HepG2 (cell line): ENCODE measurements around the gene NRL. TPM values are rescaled to one million over a fixed set of nuclear protein-coding genes. Genes with fewer than 3 reads are reported as not detected.

Source experiments
- ADNP ChIP-seq: sonication (generic); formaldehyde crosslinking; IDR thresholded peaks from 2 replicates; pipeline ENCODE4 v1.4.0; 2020; ENCODE audit warnings: missing genetic modification reagents
- ARNT2 ChIP-seq: sonication (generic); formaldehyde crosslinking; IDR thresholded peaks from 2 replicates; pipeline ENCODE4 v1.8.0; 2022; ENCODE audit warnings: mild to moderate bottlenecking, low read depth, missing genetic modification reagents, moderate library complexity
- ETV6 ChIP-seq: sonication (generic); formaldehyde crosslinking; conservative IDR thresholded peaks from 2 replicates; pipeline ENCODE4 v1.4.0; 2020; ENCODE audit warnings: missing genetic modification reagents
- FOXA3 ChIP-seq: IDR thresholded peaks from 2 replicates; pipeline ENCODE4 v1.6.1; 2016; ENCODE audit warnings: missing genetic modification reagents, missing compliant biosample characterization
- GABPB1 ChIP-seq: IDR thresholded peaks from 2 replicates; pipeline ENCODE4 v1.6.1; 2016; ENCODE audit warnings: mild to moderate bottlenecking, missing genetic modification reagents, moderate library complexity, missing compliant biosample characterization
- GATAD1 ChIP-seq: IDR thresholded peaks from 2 replicates; pipeline ENCODE4 v1.6.1; 2016; ENCODE audit warnings: missing genetic modification reagents, missing compliant biosample characterization
- GZF1 ChIP-seq: sonication (generic); formaldehyde crosslinking; IDR thresholded peaks from 2 replicates; pipeline ENCODE4 v1.5.1; 2020; ENCODE audit warnings: mild to moderate bottlenecking, missing genetic modification reagents
- KDM5B ChIP-seq: sonication (generic); formaldehyde crosslinking; IDR thresholded peaks from 2 replicates; pipeline ENCODE4 v1.4.0; 2020; ENCODE audit warnings: missing genetic modification reagents, mild to moderate bottlenecking, borderline replicate concordance
- MEIS1 ChIP-seq: sonication (generic); formaldehyde crosslinking; IDR thresholded peaks from 2 replicates; pipeline ENCODE4 v1.9.0; 2021; ENCODE audit warnings: mild to moderate bottlenecking, missing genetic modification reagents, moderate library complexity, borderline replicate concordance
- MLLT10 ChIP-seq: sonication (generic); formaldehyde crosslinking; IDR thresholded peaks from 2 replicates; pipeline ENCODE4 v1.4.0; 2020; ENCODE audit warnings: missing genetic modification reagents
- MTF1 ChIP-seq: sonication (generic); formaldehyde crosslinking; IDR thresholded peaks from 2 replicates; pipeline ENCODE4 v1.5.0; 2020; ENCODE audit warnings: missing genetic modification reagents
- NRL ChIP-seq: sonication (generic); formaldehyde crosslinking; IDR thresholded peaks from 2 replicates; pipeline ENCODE4 v1.5.0; 2020; ENCODE audit warnings: missing genetic modification reagents, mild to moderate bottlenecking, moderate library complexity, borderline replicate concordance
- SETDB1 ChIP-seq: sonication (generic); formaldehyde crosslinking; IDR thresholded peaks from 2 replicates; pipeline ENCODE4 v1.5.1; 2020; ENCODE audit warnings: missing genetic modification reagents, mild to moderate bottlenecking, borderline replicate concordance
- SYNCRIP ChIP-seq: fragments of 200-400 bp; formaldehyde crosslinking; IDR thresholded peaks from 2 replicates; pipeline ENCODE4 v1.6.1; 2018; ENCODE audit warnings: mild to moderate bottlenecking, low read depth, low read length; ENCODE audit not compliant: insufficient read depth
- TFAP4 ChIP-seq: sonication (generic); IDR thresholded peaks from 2 replicates; pipeline ENCODE4 v1.6.1; 2016; ENCODE audit warnings: low read depth, borderline replicate concordance
- ZBTB3 ChIP-seq: sonication (generic); formaldehyde crosslinking; IDR thresholded peaks from 2 replicates; pipeline ENCODE4 v1.4.0; 2020; ENCODE audit warnings: low read depth, mild to moderate bottlenecking, moderate library complexity, missing genetic modification reagents, borderline replicate concordance
- ZGPAT ChIP-seq: IDR thresholded peaks from 2 replicates; pipeline ENCODE4 v1.6.1; 2016; ENCODE audit warnings: mild to moderate bottlenecking
- ZNF160 ChIP-seq: sonication (generic); formaldehyde crosslinking; IDR thresholded peaks from 2 replicates; pipeline ENCODE4 v1.8.0; 2022; ENCODE audit warnings: mild to moderate bottlenecking, inconsistent platforms, missing genetic modification reagents
- ZNF207 ChIP-seq: fragments of 450-650 bp; IDR thresholded peaks from 2 replicates; pipeline ENCODE4 v1.6.1; 2016; ENCODE audit warnings: antibody characterized with exemption, borderline replicate concordance
- ZNF329 ChIP-seq: sonication (generic); formaldehyde crosslinking; IDR thresholded peaks from 2 replicates; pipeline ENCODE4 v1.9.0; 2021; ENCODE audit warnings: low read depth, mild to moderate bottlenecking, missing genetic modification reagents
- ZSCAN31 ChIP-seq: sonication (generic); formaldehyde crosslinking; IDR thresholded peaks from 2 replicates; pipeline ENCODE4 v1.5.0; 2020; ENCODE audit warnings: low read depth, mild to moderate bottlenecking, missing genetic modification reagents
- polyA plus RNA-seq, 8 experiments: library from polyadenylated mRNA; depleted of rRNA in 3 of 8; stranded (reverse) in 7 of 8; unstranded in 1 of 8; fragments of >200 nt; fragmentation: Illumina TruSeq in 4 of 8; extraction: Trizol in 4 of 8; gene quantifications; 2 replicates each; pipeline versions ENCODE4 v1.2.1 to v1.2.3, GENCODE V29; 2011 to 2016; ENCODE audit warnings: low read depth in 4 of 8, missing spikeins in 1 of 8, mixed read lengths in 1 of 8; ENCODE audit not compliant: insufficient read depth in 1 of 8
- total RNA-seq, 5 experiments: library from RNA; depleted of rRNA; stranded (reverse); fragments of >200 nt; fragmentation: Illumina TruSeq; extraction: Trizol; gene quantifications; 2 replicates each; pipeline ENCODE4 v1.2.3, GENCODE V29; 2016; ENCODE audit warnings: low read depth in 1 of 5

Gene NRL
- total and polyA plus RNA-seq, 2 of the 13 experiments (the other 11 are each of a cell fraction or from before 2014, with no cell fraction given) = 2.5 to 4.7 TPM

- TF ChIP-seq ZNF329 (CRISPR knock-in tag) (peak; percentile 26; the same call in 1 of the 2 replicates), TFAP4 (peak; percentile 19; the same call in 1 of the 2 replicates), ADNP (CRISPR knock-in tag) (no peak), FOXA3 (CRISPR knock-in tag) (peak; percentile 94), ZNF207 (no peak), ETV6 (CRISPR knock-in tag) (peak; percentile 87), ZNF160 (CRISPR knock-in tag) (peak; percentile 95), ZBTB3 (CRISPR knock-in tag) (peak; percentile 87; the same call in 1 of the 2 replicates), MTF1 (CRISPR knock-in tag) (peak; percentile 42; the same call in 1 of the 2 replicates), ARNT2 (CRISPR knock-in tag) (peak; percentile 88), MEIS1 (CRISPR knock-in tag) (peak; percentile 99), GABPB1 (CRISPR knock-in tag) (peak; percentile 93), KDM5B (peak; percentile 98), SETDB1 (CRISPR knock-in tag) (no peak), MLLT10 (CRISPR knock-in tag) (no peak), NRL (CRISPR knock-in tag) (peak; percentile 98), SYNCRIP (no peak), GATAD1 (peak; percentile 91), GZF1 (CRISPR knock-in tag) (peak; percentile 87), ZSCAN31 (CRISPR knock-in tag) (peak; percentile 96), ZGPAT (peak; percentile 99)
Measured at GRCh38 chr14:24114532-24115421, at the start of gene NRL, which contains the start of gene DCAF11 (continued).
